Measurements from ENCODE around the gene TJP2. TPM values are rescaled to one million over a fixed set of nuclear protein-coding genes. Genes with fewer than 3 reads are reported as not detected.
A peak's percentile ranks its signal among the peaks of the same experiment; 100 is the strongest.

TJP2 gene
- total and polyA plus RNA-seq, 4 donors = 32.4 to 121 (median 110) TPM

- Histone ChIP-seq H3K9me3 (ENCODE audit: control insufficient read depth, low read length) (no peaks in the 10 kb centered on the region), H3K36me3 (ENCODE audit: control insufficient read depth in 1 of 2, insufficient read depth in 2 of 2, low read length in 1 of 2) (peaks cover 3 to 6% of the 10 kb centered on the region in 2 donors), H3K4me1 (ENCODE audit: control insufficient read depth in 1 of 2, insufficient read depth in 2 of 2, low read length in 2 of 2) (peaks cover 0 to 5% of the 10 kb centered on the region in 2 donors), H3K27ac (ENCODE audit: low read depth in 1 of 2, low read length in 2 of 2) (no peak overlapping the region), H3K27me3 (ENCODE audit: control insufficient read depth in 1 of 2, insufficient read depth in 2 of 2, low read length in 1 of 2) (no peaks in the 10 kb centered on the region), H3K4me3 (ENCODE audit: low read length in 2 of 2) (no peak overlapping the region)
- ATAC-seq (ENCODE audit: low FRiP score) (no peak), DNase-seq (no peak)
- intact Hi-C loops (cut with DNase I) = loop anchor here in 1 of 2 donors (5.0 kb wide), 1 partner anchor 36 kb away; no protein-coding TSS in a partner anchor
- 77 to 78% methylated on average over 9 of the region's 9 CpGs for WGBS, 2 donors
Observed at GRCh38 chr9:69215774-69216485, 41.9 kb downstream of the TJP2 start.

DNA sequence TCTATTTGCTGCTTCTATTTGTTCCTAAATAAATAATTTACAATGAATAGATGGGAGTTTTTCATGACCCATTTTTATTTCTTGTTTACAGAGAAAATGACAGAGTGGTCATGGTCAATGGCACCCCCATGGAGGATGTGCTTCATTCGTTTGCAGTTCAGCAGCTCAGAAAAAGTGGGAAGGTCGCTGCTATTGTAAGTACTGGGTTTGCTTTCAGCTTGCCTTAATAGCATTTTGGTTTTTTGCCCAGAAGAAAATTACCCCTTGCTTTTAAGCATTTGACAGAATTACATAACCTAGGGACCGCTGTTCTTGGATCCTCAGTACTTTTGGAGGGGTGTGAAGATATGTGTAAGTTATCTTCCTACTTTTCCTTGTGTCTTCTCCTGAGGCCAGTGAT, 44.1 kb downstream of the TJP2 start:
- ATAC-seq (ENCODE audit: low FRiP score) = no peak
- no peak overlapping the region for H3K27ac ChIP-seq (ENCODE audit: low read depth in 1 of 2, low read length in 2 of 2)
- peaks cover 6 to 7% of the 10 kb centered on the region in 2 donors for H3K36me3 ChIP-seq (ENCODE audit: control insufficient read depth in 1 of 2, insufficient read depth in 2 of 2, low read length in 1 of 2)
- no peak overlapping the region for H3K4me3 ChIP-seq (ENCODE audit: low read length in 2 of 2)
- 92 to 93% methylated on average over 3 of the region's 3 CpGs for WGBS, 2 donors
- peaks cover 0 to 5% of the 10 kb centered on the region in 2 donors for H3K4me1 ChIP-seq (ENCODE audit: control insufficient read depth in 1 of 2, insufficient read depth in 2 of 2, low read length in 2 of 2)
- intact Hi-C loops (cut with DNase I) = loop anchor here in 1 of 2 donors (5.0 kb wide), 1 partner anchor 34 kb away; no protein-coding TSS in a partner anchor
- DNase-seq = no peak
- H3K9me3 ChIP-seq (ENCODE audit: control insufficient read depth, low read length) = no peaks in the 10 kb centered on the region
- no peaks in the 10 kb centered on the region for H3K27me3 ChIP-seq (ENCODE audit: control insufficient read depth in 1 of 2, insufficient read depth in 2 of 2, low read length in 1 of 2)

DNA sequence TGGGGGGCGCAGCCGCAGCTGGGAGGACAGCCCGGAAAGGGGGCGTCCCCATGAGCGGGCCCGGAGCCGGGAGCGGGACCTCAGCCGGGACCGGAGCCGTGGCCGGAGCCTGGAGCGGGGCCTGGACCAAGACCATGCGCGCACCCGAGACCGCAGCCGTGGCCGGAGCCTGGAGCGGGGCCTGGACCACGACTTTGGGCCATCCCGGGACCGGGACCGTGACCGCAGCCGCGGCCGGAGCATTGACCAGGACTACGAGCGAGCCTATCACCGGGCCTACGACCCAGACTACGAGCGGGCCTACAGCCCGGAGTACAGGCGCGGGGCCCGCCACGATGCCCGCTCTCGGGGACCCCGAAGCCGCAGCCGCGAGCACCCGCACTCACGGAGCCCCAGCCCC, 47.0 kb downstream of the TJP2 start:
- Histone ChIP-seq H3K27me3 (ENCODE audit: control insufficient read depth in 1 of 2, insufficient read depth in 2 of 2, low read length in 1 of 2) (no peaks in the 10 kb centered on the region), H3K9me3 (ENCODE audit: control insufficient read depth, low read length) (no peaks in the 10 kb centered on the region), H3K4me1 (ENCODE audit: control insufficient read depth in 1 of 2, insufficient read depth in 2 of 2, low read length in 2 of 2) (no peaks in the 10 kb centered on the region), H3K27ac (ENCODE audit: low read depth in 1 of 2, low read length in 2 of 2) (no peak overlapping the region), H3K4me3 (ENCODE audit: low read length in 2 of 2) (no peak overlapping the region), H3K36me3 (ENCODE audit: control insufficient read depth in 1 of 2, insufficient read depth in 2 of 2, low read length in 1 of 2) (peaks cover 8 to 10% of the 10 kb centered on the region in 2 donors)
- 98% methylated on average over 47 of the region's 47 CpGs for WGBS, 2 donors
- ATAC-seq (ENCODE audit: low FRiP score) (peak; percentile 52), DNase-seq (peak in 1 of 2 donors; percentile 77)
- intact Hi-C loops (cut with DNase I) = no loop called here

DNA sequence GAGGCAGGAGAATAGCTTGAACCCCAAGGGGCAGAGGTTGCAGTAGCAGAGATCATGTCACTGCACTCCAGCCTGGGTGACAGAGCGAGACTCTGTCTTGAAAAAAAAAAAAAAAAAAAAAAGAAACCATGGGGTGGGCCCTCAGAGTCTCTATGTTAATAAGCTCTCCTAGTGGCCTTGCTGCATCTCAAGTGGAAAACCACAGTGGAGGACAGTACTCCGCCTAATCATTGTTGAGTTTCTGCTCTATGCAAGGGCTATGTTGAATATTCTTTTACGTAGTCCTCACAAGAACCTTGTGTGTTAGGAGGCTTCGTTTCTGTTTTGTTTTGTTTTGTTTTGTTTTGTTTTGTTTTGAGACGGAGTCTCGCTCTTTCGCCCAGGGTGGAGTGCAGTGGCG, 48.9 kb downstream of the TJP2 start:
- no peak for ATAC-seq (ENCODE audit: low FRiP score)
- Histone ChIP-seq H3K4me1 (ENCODE audit: control insufficient read depth in 1 of 2, insufficient read depth in 2 of 2, low read length in 2 of 2) (no peaks in the 10 kb centered on the region), H3K27me3 (ENCODE audit: control insufficient read depth in 1 of 2, insufficient read depth in 2 of 2, low read length in 1 of 2) (no peaks in the 10 kb centered on the region), H3K36me3 (ENCODE audit: control insufficient read depth in 1 of 2, insufficient read depth in 2 of 2, low read length in 1 of 2) (peaks cover 8 to 14% of the 10 kb centered on the region in 2 donors), H3K27ac (ENCODE audit: low read depth in 1 of 2, low read length in 2 of 2) (no peak overlapping the region), H3K9me3 (ENCODE audit: control insufficient read depth, low read length) (no peaks in the 10 kb centered on the region), H3K4me3 (ENCODE audit: low read length in 2 of 2) (no peak overlapping the region)
- no peak for DNase-seq
- WGBS, 2 donors = 95 to 97% methylated on average over 8 of the region's 8 CpGs
- intact Hi-C loops (cut with DNase I) = no loop called here

GRCh38 chr9:69223605-69224004, 49.5 kb downstream of the TJP2 start:
- H3K4me1 ChIP-seq (ENCODE audit: control insufficient read depth in 1 of 2, insufficient read depth in 2 of 2, low read length in 2 of 2) = no peaks in the 10 kb centered on the region
- H3K27me3 ChIP-seq (ENCODE audit: control insufficient read depth in 1 of 2, insufficient read depth in 2 of 2, low read length in 1 of 2) = no peaks in the 10 kb centered on the region
- 62 to 64% methylated on average over 2 of the region's 2 CpGs for WGBS, 2 donors
- DNase-seq (no peak), ATAC-seq (ENCODE audit: low FRiP score) (peak; percentile 76)
- no peaks in the 10 kb centered on the region for H3K9me3 ChIP-seq (ENCODE audit: control insufficient read depth, low read length)
- intact Hi-C loops (cut with DNase I) = no loop called here
- H3K4me3 ChIP-seq (ENCODE audit: low read length in 2 of 2) = no peak overlapping the region
- H3K36me3 ChIP-seq (ENCODE audit: control insufficient read depth in 1 of 2, insufficient read depth in 2 of 2, low read length in 1 of 2) = peaks cover 9 to 15% of the 10 kb centered on the region in 2 donors
- no peak overlapping the region for H3K27ac ChIP-seq (ENCODE audit: low read depth in 1 of 2, low read length in 2 of 2)

DNA sequence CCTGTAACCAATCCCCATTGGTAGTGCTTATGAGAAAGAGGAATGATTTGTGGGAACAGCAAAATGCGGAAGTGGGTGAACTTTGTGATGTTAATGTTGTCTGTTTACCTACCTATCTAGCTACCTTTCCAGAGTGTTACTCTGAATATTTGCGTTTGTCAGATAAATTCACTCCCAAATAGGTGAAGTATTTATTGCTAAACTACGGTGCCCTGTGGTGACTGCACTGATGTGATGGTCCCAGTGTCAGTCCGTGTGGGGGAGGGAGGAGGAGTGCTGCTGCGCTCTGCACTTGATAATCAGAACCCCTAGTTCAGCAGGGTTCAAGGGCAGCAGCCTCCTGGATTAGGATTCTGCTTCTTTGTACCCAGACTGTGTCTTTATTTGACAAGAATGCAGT, 55.3 kb downstream of the TJP2 start:
- no peak for DNase-seq
- intact Hi-C loops (cut with DNase I) = no loop called here
- no peak for ATAC-seq (ENCODE audit: low FRiP score)
- Histone ChIP-seq H3K27me3 (ENCODE audit: control insufficient read depth in 1 of 2, insufficient read depth in 2 of 2, low read length in 1 of 2) (no peaks in the 10 kb centered on the region), H3K36me3 (ENCODE audit: control insufficient read depth in 1 of 2, insufficient read depth in 2 of 2, low read length in 1 of 2) (peaks cover 16 to 18% of the 10 kb centered on the region in 2 donors), H3K4me3 (ENCODE audit: low read length in 2 of 2) (no peak overlapping the region), H3K27ac (ENCODE audit: low read depth in 1 of 2, low read length in 2 of 2) (no peak overlapping the region), H3K9me3 (ENCODE audit: control insufficient read depth, low read length) (no peaks in the 10 kb centered on the region), H3K4me1 (ENCODE audit: control insufficient read depth in 1 of 2, insufficient read depth in 2 of 2, low read length in 2 of 2) (no peaks in the 10 kb centered on the region)
- WGBS, 2 donors = 77 to 80% methylated on average over 5 of the region's 5 CpGs

GRCh38 chr9:69232135-69232534, 58.1 kb downstream of the TJP2 start:
- Histone ChIP-seq H3K4me1 (ENCODE audit: control insufficient read depth in 1 of 2, insufficient read depth in 2 of 2, low read length in 2 of 2) (no peaks in the 10 kb centered on the region), H3K9me3 (ENCODE audit: control insufficient read depth, low read length) (no peaks in the 10 kb centered on the region), H3K36me3 (ENCODE audit: control insufficient read depth in 1 of 2, insufficient read depth in 2 of 2, low read length in 1 of 2) (peaks cover 21 to 28% of the 10 kb centered on the region in 2 donors), H3K27ac (ENCODE audit: low read depth in 1 of 2, low read length in 2 of 2) (no peak overlapping the region), H3K27me3 (ENCODE audit: control insufficient read depth in 1 of 2, insufficient read depth in 2 of 2, low read length in 1 of 2) (no peaks in the 10 kb centered on the region), H3K4me3 (ENCODE audit: low read length in 2 of 2) (no peak overlapping the region)
- 72 to 83% methylated on average over 6 of the region's 6 CpGs for WGBS, 2 donors
- no peak for ATAC-seq (ENCODE audit: low FRiP score)
- intact Hi-C loops (cut with DNase I) = no loop called here
- DNase-seq = no peak

DNA sequence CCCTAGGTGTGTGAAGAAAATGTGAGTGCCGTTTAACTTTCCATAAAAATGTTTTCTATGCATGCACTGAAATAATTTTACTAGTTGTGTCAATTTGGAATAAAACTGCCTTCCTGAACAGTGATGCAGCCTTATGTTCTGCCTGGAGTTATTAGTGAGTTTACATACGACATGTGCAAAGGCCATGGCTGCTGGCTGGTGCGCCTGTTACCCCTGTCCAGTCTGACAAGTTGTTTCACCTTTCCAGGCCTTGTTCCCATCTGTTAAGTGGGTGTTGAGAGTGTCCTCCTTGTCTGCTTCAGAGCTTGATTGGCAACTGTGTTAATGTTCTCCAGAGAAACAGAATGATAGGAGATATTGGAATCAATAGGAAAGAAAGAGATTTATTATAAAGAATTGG, 60.6 kb downstream of the TJP2 start:
- Histone ChIP-seq H3K27me3 (ENCODE audit: control insufficient read depth in 1 of 2, insufficient read depth in 2 of 2, low read length in 1 of 2) (no peaks in the 10 kb centered on the region), H3K9me3 (ENCODE audit: control insufficient read depth, low read length) (no peaks in the 10 kb centered on the region), H3K27ac (ENCODE audit: low read depth in 1 of 2, low read length in 2 of 2) (no peak overlapping the region), H3K4me3 (ENCODE audit: low read length in 2 of 2) (no peak overlapping the region), H3K36me3 (ENCODE audit: control insufficient read depth in 1 of 2, insufficient read depth in 2 of 2, low read length in 1 of 2) (peaks cover 15 to 17% of the 10 kb centered on the region in 2 donors), H3K4me1 (ENCODE audit: control insufficient read depth in 1 of 2, insufficient read depth in 2 of 2, low read length in 2 of 2) (no peaks in the 10 kb centered on the region)
- 92 to 93% methylated on average over 3 of the region's 3 CpGs for WGBS, 2 donors
- intact Hi-C loops (cut with DNase I) = no loop called here
- ATAC-seq (ENCODE audit: low FRiP score) = no peak
- no peak for DNase-seq

DNA sequence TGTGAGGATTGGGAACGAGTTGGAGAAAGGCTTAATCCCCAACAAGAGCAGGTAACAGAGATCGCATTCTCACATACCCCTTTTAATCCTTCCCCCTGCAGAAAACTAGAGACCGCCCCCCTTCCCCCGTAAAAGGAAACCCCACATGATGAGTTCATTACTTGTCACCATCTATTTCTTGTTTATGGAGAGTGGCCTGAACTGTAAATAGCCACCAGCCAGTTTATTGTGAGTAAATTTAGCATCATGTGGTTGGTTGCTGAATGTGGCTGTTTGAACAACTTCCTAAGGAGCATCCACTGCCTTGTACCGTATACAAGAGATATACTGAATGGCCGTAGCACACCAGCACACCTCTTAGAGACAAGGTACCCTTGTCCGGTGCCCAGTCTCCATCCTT, 62.1 kb downstream of the TJP2 start:
- WGBS, 2 donors = 74 to 89% methylated on average over 7 of the region's 7 CpGs
- intact Hi-C loops (cut with DNase I) = no loop called here
- Histone ChIP-seq H3K4me1 (ENCODE audit: control insufficient read depth in 1 of 2, insufficient read depth in 2 of 2, low read length in 2 of 2) (no peaks in the 10 kb centered on the region), H3K36me3 (ENCODE audit: control insufficient read depth in 1 of 2, insufficient read depth in 2 of 2, low read length in 1 of 2) (peaks cover 11 to 15% of the 10 kb centered on the region in 2 donors), H3K27ac (ENCODE audit: low read depth in 1 of 2, low read length in 2 of 2) (no peak overlapping the region), H3K27me3 (ENCODE audit: control insufficient read depth in 1 of 2, insufficient read depth in 2 of 2, low read length in 1 of 2) (no peaks in the 10 kb centered on the region), H3K9me3 (ENCODE audit: control insufficient read depth, low read length) (no peaks in the 10 kb centered on the region), H3K4me3 (ENCODE audit: low read length in 2 of 2) (no peak overlapping the region)
- DNase-seq (no peak), ATAC-seq (ENCODE audit: low FRiP score) (no peak)
